Measurements from ENCODE around the gene LEPROT. TPM values are rescaled to one million over a fixed set of nuclear protein-coding genes. Genes with fewer than 3 reads are reported as not detected.

The LEPROT gene
- total RNA-seq, 1 donor from 2014 or later = 86.1 TPM

GRCh38 chr1:65477414-65478378 lies 57.2 kb downstream of the LEPROT start:
- H3K27ac Mint-ChIP-seq (ENCODE audit: unreplicated experiment) = no peak overlapping the region
- no peak for TF ChIP-seq CTCF (IDR thresholded peaks at IDR 0.05; ENCODE audit: unreplicated experiment)
- no peak overlapping the region for H3K4me3 Mint-ChIP-seq (ENCODE audit: unreplicated experiment)
- no peaks in the 10 kb centered on the region for H3K27me3 Mint-ChIP-seq (ENCODE audit: unreplicated experiment)
- H3K9me3 Mint-ChIP-seq (ENCODE audit: unreplicated experiment) = no peaks in the 10 kb centered on the region
- no peaks in the 10 kb centered on the region for H3K36me3 Mint-ChIP-seq (ENCODE audit: low read depth, unreplicated experiment)
- DNase-seq (ENCODE audit: low spot score) = no peak
- H3K4me1 Mint-ChIP-seq (ENCODE audit: unreplicated experiment) = peaks cover 4% of the 10 kb centered on the region

GRCh38 chr1:65478379-65479026 lies 58.0 kb downstream of the LEPROT start:
- H3K27me3 Mint-ChIP-seq (ENCODE audit: unreplicated experiment) = no peaks in the 10 kb centered on the region
- H3K36me3 Mint-ChIP-seq (ENCODE audit: low read depth, unreplicated experiment) = no peaks in the 10 kb centered on the region
- H3K9me3 Mint-ChIP-seq (ENCODE audit: unreplicated experiment) = no peaks in the 10 kb centered on the region
- no peak for DNase-seq (ENCODE audit: low spot score)
- TF ChIP-seq CTCF (IDR thresholded peaks at IDR 0.05; ENCODE audit: unreplicated experiment) = no peak
- H3K27ac Mint-ChIP-seq (ENCODE audit: unreplicated experiment) = no peak overlapping the region
- H3K4me1 Mint-ChIP-seq (ENCODE audit: unreplicated experiment) = peaks cover 4% of the 10 kb centered on the region
- H3K4me3 Mint-ChIP-seq (ENCODE audit: unreplicated experiment) = no peak overlapping the region

- Mint-ChIP-seq H3K9me3 (ENCODE audit: unreplicated experiment) (no peaks in the 10 kb centered on the region), H3K4me3 (ENCODE audit: unreplicated experiment) (no peak overlapping the region), H3K4me1 (ENCODE audit: unreplicated experiment) (peaks cover 4% of the 10 kb centered on the region), H3K27me3 (ENCODE audit: unreplicated experiment) (no peaks in the 10 kb centered on the region), H3K27ac (ENCODE audit: unreplicated experiment) (no peak overlapping the region), H3K36me3 (ENCODE audit: low read depth, unreplicated experiment) (no peaks in the 10 kb centered on the region)
- TF ChIP-seq CTCF (IDR thresholded peaks at IDR 0.05; ENCODE audit: unreplicated experiment) = no peak
- no peak for DNase-seq (ENCODE audit: low spot score)
Observed at GRCh38 chr1:65479554-65480204, 59.2 kb downstream of the LEPROT start.

GRCh38 chr1:65480684-65481405 lies 60.4 kb downstream of the LEPROT start:
- H3K27me3 Mint-ChIP-seq (ENCODE audit: unreplicated experiment) = no peaks in the 10 kb centered on the region
- H3K27ac Mint-ChIP-seq (ENCODE audit: unreplicated experiment) = no peak overlapping the region
- no peak for DNase-seq (ENCODE audit: low spot score)
- H3K9me3 Mint-ChIP-seq (ENCODE audit: unreplicated experiment) = no peaks in the 10 kb centered on the region
- H3K4me3 Mint-ChIP-seq (ENCODE audit: unreplicated experiment) = no peak overlapping the region
- H3K36me3 Mint-ChIP-seq (ENCODE audit: low read depth, unreplicated experiment) = no peaks in the 10 kb centered on the region
- TF ChIP-seq CTCF (IDR thresholded peaks at IDR 0.05; ENCODE audit: unreplicated experiment) = no peak
- H3K4me1 Mint-ChIP-seq (ENCODE audit: unreplicated experiment) = peaks cover 4% of the 10 kb centered on the region
